GM19099 (cell line): ENCODE results near the gene SYT11.

ENCODE experiments used
- POLR2A ChIP-seq: IDR thresholded peaks from 3 replicates; pipeline ENCODE4 v1.6.1; 2011; ENCODE audit warnings: low read depth; ENCODE audit not compliant: insufficient read length; ENCODE audit errors: extremely low read depth

Gene SYT11

DNA sequence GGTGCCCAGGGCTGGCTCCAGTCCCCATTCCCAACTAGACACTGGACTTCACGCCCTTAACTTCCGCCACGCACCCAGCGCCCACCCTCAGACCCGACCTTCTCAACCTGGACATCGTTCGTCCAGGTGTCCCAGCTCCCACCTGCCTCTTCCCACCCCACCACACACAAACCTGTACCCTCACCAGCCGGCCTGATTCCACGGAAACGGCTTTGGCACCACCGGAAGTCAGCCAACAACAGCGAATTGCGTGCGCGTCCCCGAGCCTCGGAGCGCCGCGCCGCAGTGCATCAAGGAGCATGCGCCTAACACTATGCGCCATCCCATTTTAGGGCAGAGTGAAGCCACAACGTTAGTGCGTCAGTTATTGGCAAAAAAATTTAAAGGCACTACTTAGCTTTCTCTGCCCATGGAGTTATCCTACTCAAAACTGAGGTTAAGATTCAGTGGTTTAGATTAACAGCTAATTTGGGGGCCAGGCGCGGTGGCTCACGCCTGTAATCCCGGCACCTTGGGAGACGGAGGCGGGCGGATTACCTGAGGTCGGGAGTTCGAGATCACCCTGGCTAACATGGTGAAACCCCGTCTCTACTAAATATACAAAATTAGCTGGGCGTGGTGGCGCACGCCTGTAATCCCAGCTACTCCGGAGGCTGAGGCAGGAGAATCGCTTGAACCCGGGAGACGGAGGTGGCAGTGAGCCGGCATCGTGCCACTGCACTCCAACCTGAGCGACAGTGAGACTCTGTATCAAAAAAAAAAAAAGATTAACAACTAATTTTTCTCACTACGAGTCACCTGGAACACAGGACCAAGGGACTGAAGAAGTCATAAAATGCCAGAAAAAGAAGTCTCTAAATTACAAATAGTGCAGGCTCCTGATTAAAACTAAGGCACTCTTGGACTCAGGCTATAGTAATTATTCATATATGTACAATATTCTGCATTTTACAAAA is 2.1 kb upstream of the SYT11 start, which contains the start of gene GON4L:
Gene GON4L (minus strand): TSS at position 240 of the 956 bp plus-strand sequence. CDS start 3,434 bp downstream, outside the sequence.
- TF ChIP-seq POLR2A = peak; percentile 89

- TF ChIP-seq POLR2A = no peak
These were observed 550 bp upstream of the SYT11 start for GRCh38 chr1:155858800-155859233.

DNA sequence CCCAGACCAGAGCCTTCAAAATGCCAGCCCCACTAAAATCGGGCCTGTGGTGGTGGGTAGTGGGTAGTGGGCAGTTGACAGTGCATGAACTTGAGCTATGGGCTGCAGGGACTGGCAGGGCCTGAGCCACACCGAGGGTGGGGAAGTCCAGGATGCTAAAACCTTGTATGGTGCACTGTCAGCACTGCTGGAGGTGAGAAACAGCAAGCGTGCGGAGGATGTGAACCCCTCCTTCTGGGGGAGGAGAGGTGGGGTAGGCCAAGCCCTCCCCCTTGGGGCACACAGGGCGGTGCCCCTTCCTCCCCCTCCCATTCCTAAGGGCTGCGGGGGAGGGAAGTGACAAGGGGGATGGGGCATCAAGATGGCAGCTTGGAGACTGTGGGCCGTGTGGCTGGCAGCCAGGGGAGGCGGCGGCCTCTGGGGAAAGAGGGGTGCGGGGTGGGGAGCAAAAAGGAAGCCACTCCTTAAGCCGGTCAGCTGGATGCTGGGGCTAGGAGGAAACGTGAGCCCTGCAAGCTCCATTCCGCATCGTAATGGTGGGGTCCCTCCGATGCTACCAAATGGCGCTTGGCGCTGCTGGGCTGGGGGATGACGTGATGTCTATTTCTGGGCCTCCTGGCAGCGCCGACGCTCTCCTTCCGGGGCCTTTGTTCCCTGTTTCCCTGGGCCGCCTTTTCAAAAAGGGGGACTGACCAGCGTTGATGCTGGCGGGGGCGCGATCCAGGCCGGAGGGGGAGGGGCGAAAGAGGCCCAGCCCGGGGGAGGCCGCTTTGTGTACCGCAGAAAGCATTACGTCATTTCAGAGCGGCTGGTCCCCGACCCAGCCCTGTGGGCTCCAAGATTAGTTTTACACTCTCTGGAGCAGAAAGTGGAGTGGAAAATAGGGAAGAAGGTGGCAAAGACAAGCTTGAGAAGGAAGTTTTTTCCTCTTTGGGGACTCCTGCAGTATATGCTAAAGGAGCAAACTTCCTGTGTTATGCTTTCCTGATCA is 809 bp downstream of the SYT11 start:
- peak; percentile 55 for TF ChIP-seq POLR2A

DNA sequence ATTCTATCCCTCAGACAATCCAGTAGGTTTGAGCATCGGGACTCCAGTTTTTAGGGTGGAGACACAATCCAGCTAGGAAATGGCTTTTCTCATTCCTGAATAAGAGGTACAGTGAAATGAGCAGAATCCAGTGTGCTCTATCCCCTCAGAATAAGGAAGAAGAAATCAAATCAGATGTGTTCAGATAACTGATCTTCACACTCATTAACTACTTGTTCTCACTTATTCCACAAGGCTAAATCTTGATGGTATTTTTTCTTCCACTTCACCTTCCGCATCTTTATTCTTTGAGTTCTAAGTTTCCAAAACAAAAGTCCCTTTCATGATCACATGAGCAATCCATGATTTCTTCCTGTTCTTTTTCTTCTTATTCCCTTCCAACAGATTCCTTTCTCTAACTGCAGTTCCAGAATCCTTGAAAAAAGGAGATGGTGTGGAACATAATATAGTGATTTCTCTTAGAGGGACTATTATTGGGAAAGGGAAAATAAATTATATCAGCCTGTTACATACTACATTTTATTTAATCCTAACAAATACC is 1.7 kb downstream of the SYT11 start:
- TF ChIP-seq POLR2A = no peak

DNA sequence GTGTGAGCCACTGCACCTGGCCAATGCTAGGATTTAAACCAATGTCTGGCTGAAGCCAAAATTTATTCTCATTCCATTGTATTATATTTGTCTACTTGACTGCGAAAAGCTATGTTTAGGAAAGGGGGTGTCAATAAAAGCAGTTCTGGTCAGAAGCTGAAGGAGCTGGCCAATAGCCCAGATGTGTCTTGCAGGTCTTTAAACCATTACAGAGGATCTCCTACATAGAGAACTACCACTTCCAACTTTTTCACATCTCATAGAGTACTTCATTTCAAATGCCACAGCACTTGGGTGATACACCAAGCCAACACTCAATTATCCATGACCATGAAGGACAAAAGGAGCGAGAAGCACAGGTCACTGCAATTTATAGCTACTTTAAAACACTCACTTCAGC is 2.5 kb downstream of the SYT11 start:
- no peak for TF ChIP-seq POLR2A

DNA sequence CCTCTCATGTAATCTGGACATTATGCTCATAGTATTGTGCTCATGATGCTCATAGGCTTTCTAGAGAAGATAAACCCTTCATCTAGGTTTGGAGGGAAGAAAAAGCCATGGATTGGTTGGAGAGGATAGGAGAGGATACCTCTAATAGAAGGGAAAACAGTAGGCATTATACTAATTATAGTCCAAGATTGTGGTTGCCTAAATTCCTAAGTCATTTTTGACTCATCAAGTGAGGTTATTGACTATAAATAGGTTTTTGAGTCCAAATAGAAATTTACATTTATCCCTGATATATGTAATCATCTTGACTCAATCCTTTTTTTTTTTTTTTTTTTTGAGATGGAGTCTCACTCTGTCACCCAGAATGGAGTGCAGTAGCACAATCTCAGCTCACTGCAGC is 5.0 kb downstream of the SYT11 start:
- no peak for TF ChIP-seq POLR2A

GRCh38 chr1:155867766-155868165 is 8.4 kb downstream of the SYT11 start:
- TF ChIP-seq POLR2A = no peak

DNA sequence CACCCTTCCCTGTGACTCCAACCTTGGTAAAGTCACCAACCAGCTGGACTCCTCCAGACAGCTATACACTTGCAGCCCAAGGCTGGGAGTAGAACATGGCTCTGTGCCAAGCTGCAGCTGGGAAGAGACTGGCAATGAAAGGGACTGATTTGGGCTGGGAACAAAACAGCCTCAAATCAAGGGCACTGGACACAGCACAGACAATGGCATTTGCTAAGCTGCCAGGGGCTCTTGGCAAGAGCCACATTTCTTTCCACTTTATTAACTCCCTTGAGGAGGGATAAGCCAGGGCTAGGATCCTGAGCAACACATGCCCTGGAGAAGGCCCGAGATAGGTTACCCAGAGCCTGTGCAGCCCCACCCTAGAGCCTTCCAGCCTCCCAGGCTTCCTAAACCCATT is 12.0 kb downstream of the SYT11 start:
- no peak for TF ChIP-seq POLR2A

DNA sequence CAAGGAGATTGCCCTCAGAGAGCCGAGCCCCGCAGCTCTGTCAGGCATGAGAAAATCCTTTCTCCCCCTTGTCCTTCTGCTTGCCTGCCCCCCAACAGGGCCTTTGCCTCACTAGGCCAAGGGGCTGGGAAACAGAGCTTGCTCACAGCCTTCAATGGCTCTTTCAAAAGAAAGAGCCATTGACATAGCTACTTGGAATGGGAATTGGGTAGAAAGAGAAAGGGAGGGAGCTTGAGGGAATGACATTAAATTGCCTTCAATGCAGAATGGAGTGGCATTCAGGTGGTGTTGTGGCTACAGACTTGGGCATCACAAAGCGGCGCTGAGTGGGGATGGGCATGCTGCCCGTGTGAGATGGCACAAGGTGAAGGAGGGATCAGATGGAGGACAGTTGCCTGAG is 13.2 kb downstream of the SYT11 start:
- TF ChIP-seq POLR2A = no peak

GRCh38 chr1:155873860-155874259 is 14.5 kb downstream of the SYT11 start:
- no peak for TF ChIP-seq POLR2A

DNA sequence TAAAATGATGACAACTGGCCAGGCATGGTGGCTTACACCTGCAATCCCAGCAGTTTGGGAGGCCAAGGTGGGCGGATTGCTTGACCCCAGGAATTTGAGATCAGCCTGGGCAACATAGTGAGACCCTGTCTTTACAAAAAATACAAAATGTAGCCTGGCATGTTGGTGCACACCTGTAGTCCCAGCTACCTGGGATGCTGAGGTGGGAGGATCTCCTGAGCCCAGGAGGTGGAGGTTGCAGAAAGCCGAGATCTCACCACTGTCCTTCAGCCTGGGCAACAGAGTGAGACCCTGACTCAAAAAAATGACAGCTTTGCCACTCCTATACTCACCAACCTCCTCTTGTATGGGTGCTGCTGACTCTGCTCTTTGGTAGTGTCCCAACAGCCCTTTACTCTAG is 18.6 kb downstream of the SYT11 start:
- TF ChIP-seq POLR2A = no peak

DNA sequence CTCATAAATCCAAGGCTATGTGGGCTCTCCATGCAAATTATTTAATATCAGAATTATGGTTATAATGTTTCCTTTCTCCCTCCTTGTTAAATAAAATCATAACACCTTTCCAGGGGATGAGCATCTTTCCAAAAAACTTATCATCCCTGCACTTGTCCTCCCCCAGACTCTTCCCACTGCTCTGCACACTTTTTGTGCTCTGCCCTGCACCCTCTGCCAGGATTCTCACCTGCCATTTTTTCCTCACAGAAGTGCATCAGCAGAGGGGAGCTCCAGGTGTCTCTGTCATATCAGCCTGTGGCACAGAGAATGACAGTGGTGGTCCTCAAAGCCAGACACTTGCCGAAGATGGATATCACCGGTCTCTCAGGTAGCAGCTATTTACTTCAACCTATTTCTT is 20.9 kb downstream of the SYT11 start:
- TF ChIP-seq POLR2A = no peak

DNA sequence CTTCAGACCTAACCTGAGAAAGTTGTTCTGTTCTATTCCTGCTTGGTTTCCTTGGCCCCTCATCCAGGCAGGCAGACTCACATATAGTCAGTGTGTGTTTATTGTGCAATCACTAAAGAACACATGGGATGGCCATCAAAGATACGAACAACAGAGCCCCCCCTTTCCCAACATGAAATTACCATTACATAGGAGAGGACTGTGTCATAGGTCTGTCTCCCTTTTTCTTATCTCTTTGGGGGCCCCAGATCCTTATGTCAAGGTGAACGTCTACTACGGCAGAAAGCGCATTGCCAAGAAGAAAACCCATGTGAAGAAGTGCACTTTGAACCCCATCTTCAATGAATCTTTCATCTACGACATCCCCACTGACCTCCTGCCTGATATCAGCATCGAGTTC is 21.6 kb downstream of the SYT11 start:
- TF ChIP-seq POLR2A = no peak

DNA sequence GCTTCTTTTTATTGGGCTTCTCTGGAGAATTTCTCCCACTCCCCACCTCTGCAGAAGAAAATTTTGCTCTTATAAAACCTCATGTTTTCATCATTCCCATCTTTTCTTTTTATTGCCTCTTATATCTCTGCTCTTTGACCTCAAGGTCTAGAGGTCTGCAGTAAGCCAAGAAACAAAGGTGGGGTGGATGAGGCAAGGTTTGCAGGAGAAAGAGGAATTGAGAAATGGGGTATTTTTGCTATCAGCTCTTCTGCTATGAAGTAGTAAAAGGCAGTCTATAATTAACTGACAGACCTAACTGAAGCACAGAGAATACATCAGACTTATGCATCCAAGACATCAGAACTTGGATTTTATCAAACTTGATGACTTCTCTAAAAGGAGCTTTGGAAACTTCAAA is 22.9 kb downstream of the SYT11 start:
- no peak for TF ChIP-seq POLR2A

DNA sequence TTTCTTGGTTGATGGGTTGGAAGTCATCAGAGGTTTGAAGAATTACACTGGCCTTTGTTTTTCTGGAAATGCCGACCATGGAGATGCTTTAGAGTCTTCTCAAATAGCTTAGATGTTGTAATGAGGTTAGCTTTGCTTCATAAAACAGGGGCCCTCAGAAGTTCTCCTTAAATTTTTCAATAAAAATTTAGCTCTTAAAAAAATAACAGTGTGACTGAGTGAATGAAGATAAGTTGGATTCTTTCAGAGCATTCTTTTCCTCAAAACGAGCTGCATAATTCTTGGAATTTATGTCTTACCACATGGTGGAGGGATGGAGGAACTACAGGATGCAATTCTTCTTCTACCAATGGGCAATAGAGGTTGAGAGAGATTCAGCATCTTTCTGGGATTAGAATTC is 23.4 kb downstream of the SYT11 start:
- no peak for TF ChIP-seq POLR2A
